ENCODE results near the gene TNFRSF12A. TPM values are rescaled to one million over a fixed set of nuclear protein-coding genes. Genes with fewer than 3 reads are reported as not detected.

Gene TNFRSF12A
- total and polyA plus RNA-seq, 2 experiments from 2014 or later = 115 to 142 TPM

DNA sequence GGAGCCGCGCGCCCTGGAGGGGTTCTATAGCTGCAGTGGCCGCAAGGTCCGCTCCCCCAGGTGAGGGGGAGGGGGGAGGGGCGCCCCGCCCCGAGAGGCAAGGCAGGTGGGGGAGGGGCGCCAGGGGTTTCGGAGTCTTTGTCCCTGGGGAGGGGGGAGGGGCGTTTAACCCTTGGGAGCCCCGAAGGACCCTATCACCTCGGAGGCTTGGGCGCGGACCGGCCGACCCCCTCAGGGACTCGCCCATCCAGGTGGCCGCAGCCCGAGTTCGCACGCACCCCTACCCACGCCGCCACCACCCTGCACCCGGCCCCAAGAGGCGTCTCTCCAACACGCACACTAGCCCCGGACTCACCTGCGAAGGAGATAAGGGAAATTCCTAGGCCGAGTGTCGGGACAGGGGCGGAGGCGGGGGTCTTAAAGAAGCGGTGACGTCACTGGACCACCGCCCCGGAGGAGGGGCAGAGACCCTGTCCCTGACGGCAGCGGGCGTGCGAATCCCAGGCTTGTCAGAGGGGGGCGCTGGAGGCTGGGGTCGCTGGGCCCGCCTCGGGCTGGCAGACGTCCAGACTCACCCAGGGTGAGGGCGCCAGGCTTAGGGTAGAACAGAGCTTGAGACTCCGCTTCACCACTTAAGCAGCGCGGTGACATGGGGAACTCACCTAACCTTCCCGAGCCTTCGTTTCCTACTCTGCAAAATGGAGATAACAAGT is 2.2 kb upstream of the TNFRSF12A start, which contains the start of gene CLDN6:
CLDN6 (minus strand) TSS at position 390 of the 713 bp plus-strand sequence. CDS start 2,162 bp downstream, outside the sequence.
- DNase-seq (ENCODE audit: low read depth in 1 of 2, low spot score in 1 of 2) = peak in 1 of 2 donors; percentile 94
- TF ChIP-seq, protein P1, sequence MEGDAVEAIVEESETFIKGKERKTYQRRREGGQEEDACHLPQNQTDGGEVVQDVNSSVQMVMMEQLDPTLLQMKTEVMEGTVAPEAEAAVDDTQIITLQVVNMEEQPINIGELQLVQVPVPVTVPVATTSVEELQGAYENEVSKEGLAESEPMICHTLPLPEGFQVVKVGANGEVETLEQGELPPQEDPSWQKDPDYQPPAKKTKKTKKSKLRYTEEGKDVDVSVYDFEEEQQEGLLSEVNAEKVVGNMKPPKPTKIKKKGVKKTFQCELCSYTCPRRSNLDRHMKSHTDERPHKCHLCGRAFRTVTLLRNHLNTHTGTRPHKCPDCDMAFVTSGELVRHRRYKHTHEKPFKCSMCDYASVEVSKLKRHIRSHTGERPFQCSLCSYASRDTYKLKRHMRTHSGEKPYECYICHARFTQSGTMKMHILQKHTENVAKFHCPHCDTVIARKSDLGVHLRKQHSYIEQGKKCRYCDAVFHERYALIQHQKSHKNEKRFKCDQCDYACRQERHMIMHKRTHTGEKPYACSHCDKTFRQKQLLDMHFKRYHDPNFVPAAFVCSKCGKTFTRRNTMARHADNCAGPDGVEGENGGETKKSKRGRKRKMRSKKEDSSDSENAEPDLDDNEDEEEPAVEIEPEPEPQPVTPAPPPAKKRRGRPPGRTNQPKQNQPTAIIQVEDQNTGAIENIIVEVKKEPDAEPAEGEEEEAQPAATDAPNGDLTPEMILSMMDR (IDR thresholded peaks at IDR 0.05; ENCODE audit: low read depth, low read length) = peak; percentile 29
- H3K36me3 ChIP-seq = no peaks in the 10 kb centered on the region
- no peaks in the 10 kb centered on the region for H3K27me3 ChIP-seq
- no peaks in the 10 kb centered on the region for H3K9me3 ChIP-seq (ENCODE audit: low read depth)
- H3K4me3 ChIP-seq = peak within 1 kb of the TSS; percentile 76
- peaks cover 18% of the 10 kb centered on the region for H3K4me1 ChIP-seq (ENCODE audit: low read depth)
- peak within 1 kb of the TSS; percentile 87 for H3K27ac ChIP-seq

DNA sequence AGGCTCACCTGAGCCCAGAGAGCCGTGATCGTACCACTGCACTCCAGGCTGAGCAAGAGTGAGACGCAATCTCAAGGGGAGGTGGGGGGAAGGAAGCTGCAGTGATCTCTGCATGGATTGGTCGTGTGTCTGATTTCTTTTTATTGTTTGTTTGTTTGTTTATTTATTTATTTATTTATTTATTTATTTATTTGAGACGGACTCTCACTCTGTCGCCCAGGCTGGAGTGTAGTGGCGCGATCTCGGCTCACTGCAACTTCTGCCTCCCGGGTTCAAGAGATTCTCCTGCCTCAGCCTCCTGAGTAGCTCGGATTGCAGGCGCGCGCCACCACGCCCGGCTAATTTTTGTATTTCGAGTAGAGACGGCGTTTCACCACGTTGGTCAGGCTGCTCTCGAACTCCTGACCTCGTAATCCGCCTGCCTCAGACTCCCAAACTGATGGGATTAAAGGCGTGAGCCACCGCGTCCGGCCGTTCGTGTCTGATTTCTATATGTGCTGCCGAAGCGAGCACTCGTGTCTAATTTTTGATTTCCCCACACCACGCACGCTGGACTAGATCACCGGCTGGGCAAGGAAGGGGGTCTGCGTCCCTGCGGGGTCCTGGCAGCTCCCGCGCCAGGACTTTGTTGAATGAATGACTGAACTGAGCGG is 448 bp upstream of the TNFRSF12A start:
- H3K27ac ChIP-seq = peak overlapping the region; percentile 97
- peak overlapping the region; percentile 74 for H3K4me3 ChIP-seq
- TF ChIP-seq, protein P1 (IDR thresholded peaks at IDR 0.05; ENCODE audit: low read depth, low read length) = no peak
- peaks cover 22% of the 10 kb centered on the region for H3K4me1 ChIP-seq (ENCODE audit: low read depth)
- DNase-seq (ENCODE audit: low read depth in 1 of 2, low spot score in 1 of 2) = no peak
- H3K9me3 ChIP-seq (ENCODE audit: low read depth) = no peaks in the 10 kb centered on the region
- H3K36me3 ChIP-seq = no peaks in the 10 kb centered on the region
- H3K27me3 ChIP-seq = no peaks in the 10 kb centered on the region

DNA sequence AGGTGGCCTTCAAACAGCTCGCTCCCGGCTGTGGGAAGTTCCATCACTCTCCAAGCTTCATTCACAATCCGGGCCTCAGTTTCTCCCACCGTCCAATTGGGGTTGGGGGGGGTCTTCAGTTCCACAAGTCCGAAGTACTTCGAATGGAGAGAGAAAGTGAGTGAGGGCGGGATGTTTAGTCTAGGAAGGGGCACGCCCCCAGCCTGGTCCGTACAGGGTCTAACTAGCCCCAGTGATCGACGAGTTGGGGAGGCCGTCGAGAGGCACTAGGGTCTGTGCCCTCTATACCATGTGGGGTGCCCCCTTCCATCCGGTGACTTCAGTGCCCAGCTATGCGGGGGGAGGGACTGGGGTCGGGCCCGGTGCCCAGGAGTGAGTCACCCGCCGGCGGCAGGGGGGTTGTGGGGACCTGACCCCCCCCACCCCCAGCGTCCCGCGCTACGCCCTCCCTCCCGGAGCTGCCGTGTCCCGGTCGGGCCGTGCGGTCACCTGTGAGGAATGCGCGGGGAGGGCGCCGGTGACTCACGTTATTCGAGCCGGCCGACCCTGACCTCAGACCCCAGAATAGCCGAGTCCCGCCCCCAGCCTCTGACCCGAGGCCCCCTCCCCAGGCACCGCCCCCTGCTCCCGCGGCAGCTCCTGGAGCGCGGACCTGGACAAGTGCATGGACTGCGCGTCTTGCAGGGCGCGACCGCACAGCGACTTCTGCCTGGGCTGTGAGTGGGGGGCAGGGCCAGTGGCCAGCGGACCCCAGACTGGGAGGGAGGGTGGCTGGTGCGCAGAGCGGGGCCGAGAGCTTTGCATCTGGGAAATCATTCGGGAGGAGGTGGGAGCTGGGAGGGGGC is 658 bp downstream of the TNFRSF12A start:
- no peaks in the 10 kb centered on the region for H3K27me3 ChIP-seq
- H3K9me3 ChIP-seq (ENCODE audit: low read depth) = no peaks in the 10 kb centered on the region
- H3K27ac ChIP-seq = peak overlapping the region; percentile 97
- DNase-seq (ENCODE audit: low read depth in 1 of 2, low spot score in 1 of 2) = peak; percentile 86 to 92
- H3K36me3 ChIP-seq = no peaks in the 10 kb centered on the region
- peak overlapping the region; percentile 74 for H3K4me3 ChIP-seq
- peaks cover 22% of the 10 kb centered on the region for H3K4me1 ChIP-seq (ENCODE audit: low read depth)
- TF ChIP-seq, protein P1 (IDR thresholded peaks at IDR 0.05; ENCODE audit: low read depth, low read length) = no peak

DNA sequence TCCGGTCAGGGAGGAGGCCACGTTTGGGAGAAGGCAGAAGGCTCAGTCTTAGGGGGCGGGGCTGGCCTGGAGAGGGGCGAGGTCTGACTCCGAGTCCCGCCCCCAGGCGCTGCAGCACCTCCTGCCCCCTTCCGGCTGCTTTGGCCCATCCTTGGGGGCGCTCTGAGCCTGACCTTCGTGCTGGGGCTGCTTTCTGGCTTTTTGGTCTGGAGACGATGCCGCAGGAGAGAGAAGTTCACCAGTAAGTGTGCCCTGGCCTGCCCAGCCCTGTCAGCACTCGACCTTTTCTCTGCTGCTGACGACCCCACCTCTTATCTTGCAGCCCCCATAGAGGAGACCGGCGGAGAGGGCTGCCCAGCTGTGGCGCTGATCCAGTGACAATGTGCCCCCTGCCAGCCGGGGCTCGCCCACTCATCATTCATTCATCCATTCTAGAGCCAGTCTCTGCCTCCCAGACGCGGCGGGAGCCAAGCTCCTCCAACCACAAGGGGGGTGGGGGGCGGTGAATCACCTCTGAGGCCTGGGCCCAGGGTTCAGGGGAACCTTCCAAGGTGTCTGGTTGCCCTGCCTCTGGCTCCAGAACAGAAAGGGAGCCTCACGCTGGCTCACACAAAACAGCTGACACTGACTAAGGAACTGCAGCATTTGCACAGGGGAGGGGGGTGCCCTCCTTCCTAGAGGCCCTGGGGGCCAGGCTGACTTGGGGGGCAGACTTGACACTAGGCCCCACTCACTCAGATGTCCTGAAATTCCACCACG is 1.5 kb downstream of the TNFRSF12A start:
- TF ChIP-seq, protein P1 (IDR thresholded peaks at IDR 0.05; ENCODE audit: low read depth, low read length) = peak; percentile 38
- H3K9me3 ChIP-seq (ENCODE audit: low read depth) = no peaks in the 10 kb centered on the region
- peak; percentile 89 to 92 for DNase-seq (ENCODE audit: low read depth in 1 of 2, low spot score in 1 of 2)
- no peaks in the 10 kb centered on the region for H3K27me3 ChIP-seq
- H3K27ac ChIP-seq = peak overlapping the region; percentile 97
- peaks cover 22% of the 10 kb centered on the region for H3K4me1 ChIP-seq (ENCODE audit: low read depth)
- H3K36me3 ChIP-seq = peaks cover 7% of the 10 kb centered on the region
- peak overlapping the region; percentile 74 for H3K4me3 ChIP-seq

Data from cardiac muscle cell (in vitro differentiated cells and primary cell).